ENCODE measurements around the gene FRAT1.

GRCh38 chr10:97270523-97271154 is 48.4 kb upstream of the FRAT1 start:
- TF ChIP-seq, protein P1, sequence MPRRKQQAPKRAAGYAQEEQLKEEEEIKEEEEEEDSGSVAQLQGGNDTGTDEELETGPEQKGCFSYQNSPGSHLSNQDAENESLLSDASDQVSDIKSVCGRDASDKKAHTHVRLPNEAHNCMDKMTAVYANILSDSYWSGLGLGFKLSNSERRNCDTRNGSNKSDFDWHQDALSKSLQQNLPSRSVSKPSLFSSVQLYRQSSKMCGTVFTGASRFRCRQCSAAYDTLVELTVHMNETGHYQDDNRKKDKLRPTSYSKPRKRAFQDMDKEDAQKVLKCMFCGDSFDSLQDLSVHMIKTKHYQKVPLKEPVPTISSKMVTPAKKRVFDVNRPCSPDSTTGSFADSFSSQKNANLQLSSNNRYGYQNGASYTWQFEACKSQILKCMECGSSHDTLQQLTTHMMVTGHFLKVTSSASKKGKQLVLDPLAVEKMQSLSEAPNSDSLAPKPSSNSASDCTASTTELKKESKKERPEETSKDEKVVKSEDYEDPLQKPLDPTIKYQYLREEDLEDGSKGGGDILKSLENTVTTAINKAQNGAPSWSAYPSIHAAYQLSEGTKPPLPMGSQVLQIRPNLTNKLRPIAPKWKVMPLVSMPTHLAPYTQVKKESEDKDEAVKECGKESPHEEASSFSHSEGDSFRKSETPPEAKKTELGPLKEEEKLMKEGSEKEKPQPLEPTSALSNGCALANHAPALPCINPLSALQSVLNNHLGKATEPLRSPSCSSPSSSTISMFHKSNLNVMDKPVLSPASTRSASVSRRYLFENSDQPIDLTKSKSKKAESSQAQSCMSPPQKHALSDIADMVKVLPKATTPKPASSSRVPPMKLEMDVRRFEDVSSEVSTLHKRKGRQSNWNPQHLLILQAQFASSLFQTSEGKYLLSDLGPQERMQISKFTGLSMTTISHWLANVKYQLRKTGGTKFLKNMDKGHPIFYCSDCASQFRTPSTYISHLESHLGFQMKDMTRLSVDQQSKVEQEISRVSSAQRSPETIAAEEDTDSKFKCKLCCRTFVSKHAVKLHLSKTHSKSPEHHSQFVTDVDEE (CRISPR knock-in tag; IDR thresholded peaks at IDR 0.05): no peak
- TF ChIP-seq, protein P2, sequence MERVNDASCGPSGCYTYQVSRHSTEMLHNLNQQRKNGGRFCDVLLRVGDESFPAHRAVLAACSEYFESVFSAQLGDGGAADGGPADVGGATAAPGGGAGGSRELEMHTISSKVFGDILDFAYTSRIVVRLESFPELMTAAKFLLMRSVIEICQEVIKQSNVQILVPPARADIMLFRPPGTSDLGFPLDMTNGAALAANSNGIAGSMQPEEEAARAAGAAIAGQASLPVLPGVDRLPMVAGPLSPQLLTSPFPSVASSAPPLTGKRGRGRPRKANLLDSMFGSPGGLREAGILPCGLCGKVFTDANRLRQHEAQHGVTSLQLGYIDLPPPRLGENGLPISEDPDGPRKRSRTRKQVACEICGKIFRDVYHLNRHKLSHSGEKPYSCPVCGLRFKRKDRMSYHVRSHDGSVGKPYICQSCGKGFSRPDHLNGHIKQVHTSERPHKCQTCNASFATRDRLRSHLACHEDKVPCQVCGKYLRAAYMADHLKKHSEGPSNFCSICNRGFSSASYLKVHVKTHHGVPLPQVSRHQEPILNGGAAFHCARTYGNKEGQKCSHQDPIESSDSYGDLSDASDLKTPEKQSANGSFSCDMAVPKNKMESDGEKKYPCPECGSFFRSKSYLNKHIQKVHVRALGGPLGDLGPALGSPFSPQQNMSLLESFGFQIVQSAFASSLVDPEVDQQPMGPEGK (CRISPR knock-in tag; IDR thresholded peaks at IDR 0.05; ENCODE audit: borderline replicate concordance): no peak
- TF ChIP-seq ISL1 (CRISPR knock-in tag; IDR thresholded peaks at IDR 0.05): no peak
- TF ChIP-seq ZNF70 (CRISPR knock-in tag; IDR thresholded peaks at IDR 0.05): no peak
- no peak for TF ChIP-seq ZFP30 (CRISPR knock-in tag; IDR thresholded peaks at IDR 0.05)
- TF ChIP-seq ARNTL (CRISPR knock-in tag; IDR thresholded peaks at IDR 0.05; ENCODE audit: borderline replicate concordance, low read depth): no peak
- TF ChIP-seq GLIS3 (CRISPR knock-in tag; IDR thresholded peaks at IDR 0.05): no peak
- no peak for TF ChIP-seq CSDC2 (CRISPR knock-in tag; IDR thresholded peaks at IDR 0.05)
- TF ChIP-seq, protein P3, sequence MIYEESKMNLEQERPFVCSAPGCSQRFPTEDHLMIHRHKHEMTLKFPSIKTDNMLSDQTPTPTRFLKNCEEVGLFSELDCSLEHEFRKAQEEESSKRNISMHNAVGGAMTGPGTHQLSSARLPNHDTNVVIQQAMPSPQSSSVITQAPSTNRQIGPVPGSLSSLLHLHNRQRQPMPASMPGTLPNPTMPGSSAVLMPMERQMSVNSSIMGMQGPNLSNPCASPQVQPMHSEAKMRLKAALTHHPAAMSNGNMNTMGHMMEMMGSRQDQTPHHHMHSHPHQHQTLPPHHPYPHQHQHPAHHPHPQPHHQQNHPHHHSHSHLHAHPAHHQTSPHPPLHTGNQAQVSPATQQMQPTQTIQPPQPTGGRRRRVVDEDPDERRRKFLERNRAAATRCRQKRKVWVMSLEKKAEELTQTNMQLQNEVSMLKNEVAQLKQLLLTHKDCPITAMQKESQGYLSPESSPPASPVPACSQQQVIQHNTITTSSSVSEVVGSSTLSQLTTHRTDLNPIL (CRISPR knock-in tag; IDR thresholded peaks at IDR 0.05; ENCODE audit: low read depth): no peak
- TF ChIP-seq ZNF565 (CRISPR knock-in tag; conservative IDR thresholded peaks at IDR 0.05; ENCODE audit: low read depth): no peak
- TF ChIP-seq BACH2 (CRISPR knock-in tag; IDR thresholded peaks at IDR 0.05; ENCODE audit: borderline replicate concordance): no peak
- no peak for TF ChIP-seq TCF4 (CRISPR knock-in tag; IDR thresholded peaks at IDR 0.05; ENCODE audit: borderline replicate concordance)
- TF ChIP-seq RARB (CRISPR knock-in tag; IDR thresholded peaks at IDR 0.05): no peak

Data from SK-N-SH treated with all-trans-retinoic acid at 6 μM for 48 hours (cell line).